ENCODE data around the gene DCXR.

The DCXR gene

GRCh38 chr17:81995463-81996231 is 41.9 kb downstream of the DCXR start:
- no peak for FAIRE-seq

GRCh38 chr17:81994593-81995462 is 42.7 kb downstream of the DCXR start:
- no peak for FAIRE-seq

- FAIRE-seq: no peak
Measured at GRCh38 chr17:81993729-81994592, 43.5 kb downstream of the DCXR start.

GRCh38 chr17:81992306-81993102 is 45.0 kb downstream of the DCXR start:
- FAIRE-seq: no peak

- FAIRE-seq: no peak
Measured at GRCh38 chr17:81991684-81992305, 45.7 kb downstream of the DCXR start.

DNA sequence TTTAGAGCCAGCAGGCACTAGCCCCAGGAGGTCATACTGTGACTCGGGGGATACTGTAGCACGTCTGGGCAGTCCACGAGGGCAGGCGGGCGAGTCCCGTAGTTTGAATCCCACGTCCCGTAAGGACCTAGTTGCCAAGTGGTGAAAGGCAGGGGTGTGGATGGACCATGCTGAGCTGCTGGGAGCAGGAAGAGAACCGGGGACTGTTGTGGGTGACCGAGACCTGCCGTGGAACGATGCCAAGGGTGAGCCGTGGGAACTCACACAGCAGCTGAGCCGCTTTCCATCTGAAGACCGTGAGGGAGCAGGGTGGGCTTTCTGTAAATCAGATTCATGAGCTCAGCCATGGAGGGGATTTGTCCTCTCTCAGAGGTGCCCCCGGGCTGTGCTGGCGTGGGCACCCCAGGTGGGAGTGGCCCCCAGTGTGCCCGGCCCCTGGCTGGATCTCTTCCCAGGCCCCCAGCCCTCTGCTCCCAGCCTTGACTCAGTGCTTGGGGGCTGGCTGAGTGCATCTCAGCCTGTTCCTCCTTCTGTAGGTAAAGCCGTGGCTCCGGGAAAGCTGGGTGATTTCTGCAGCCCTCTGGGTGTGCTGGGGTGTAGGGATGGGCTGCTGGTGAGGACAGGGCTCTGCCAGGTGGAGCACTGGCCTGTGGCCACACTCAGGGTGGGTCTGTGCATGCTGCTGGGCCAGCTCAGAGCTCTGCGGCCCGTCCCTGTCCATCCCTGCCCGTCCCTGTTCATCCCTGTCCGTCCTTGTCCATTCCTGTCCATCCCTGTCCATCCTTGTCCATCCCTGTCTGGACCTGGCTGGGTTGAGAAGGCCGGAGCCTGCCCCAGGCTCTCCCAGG is 46.4 kb downstream of the DCXR start:
- no peak for FAIRE-seq

DNA sequence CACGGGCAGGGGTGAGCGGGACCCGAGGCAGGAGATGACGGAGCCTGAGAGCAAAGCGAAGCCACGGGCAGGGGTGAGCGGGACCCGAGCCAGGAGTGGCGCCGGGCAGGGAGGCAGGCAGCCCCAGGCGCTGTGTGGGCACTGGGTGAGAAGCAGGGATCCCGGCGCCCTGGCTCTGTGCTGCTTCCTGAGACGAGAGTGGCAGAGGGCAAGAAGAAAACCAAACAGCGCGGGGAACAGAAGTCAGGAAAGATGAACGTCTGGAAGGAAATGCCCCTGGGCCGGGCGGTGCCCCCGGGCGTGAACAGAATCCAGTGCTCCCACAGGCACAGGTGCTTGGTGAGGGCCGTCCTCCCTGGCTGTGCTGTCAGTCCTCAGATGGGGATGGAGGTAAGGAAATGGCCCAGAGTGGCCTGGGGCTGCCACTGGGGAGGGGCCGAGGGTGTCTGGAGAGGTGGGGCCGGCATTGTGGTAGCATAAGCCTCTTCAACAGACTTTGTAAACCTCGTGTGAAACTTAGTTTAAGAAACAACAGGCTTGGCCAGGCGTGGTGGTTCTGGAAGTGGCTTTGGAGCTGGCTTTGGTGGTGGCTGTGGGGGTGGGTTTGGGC is 50.2 kb downstream of the DCXR start:
- FAIRE-seq: no peak

GRCh38 chr17:81986606-81987005 is 50.9 kb downstream of the DCXR start:
- FAIRE-seq: no peak

Data from endometrium (tissue), 2 donors.